NCI-H748 treated with DMSO at 0.1 percent for 48 hours (cell line): ENCODE results near the gene CWC25.
"Not testable (repeated sequence)": the region's sequence is repeated elsewhere in the genome, so short reads cannot be mapped to it uniquely, and the experiment has no call there.

ENCODE experiments used
- DNase-seq: peaks from one replicate; lab custom pipeline; 2025; lab: John Stamatoyannopoulos, UW

Gene CWC25

GRCh38 chr17:38852771-38853291, 27.7 kb upstream of the CWC25 start:
- DNase-seq, result no peak

GRCh38 chr17:38851434-38851833, 26.3 kb upstream of the CWC25 start:
- DNase-seq, result no peak

GRCh38 chr17:38850374-38850773, 25.3 kb upstream of the CWC25 start:
- DNase-seq, result no peak

- DNase-seq, result no peak
Measured at GRCh38 chr17:38848939-38849605, 24.0 kb upstream of the CWC25 start.

GRCh38 chr17:38848557-38848891, 23.4 kb upstream of the CWC25 start:
- DNase-seq, result no peak

- DNase-seq, result peak; percentile 7
Measured at GRCh38 chr17:38844261-38844757, 19.2 kb upstream of the CWC25 start.

- no peak for DNase-seq
Measured at GRCh38 chr17:38825762-38826247, 684 bp upstream of the CWC25 start.

GRCh38 chr17:38815576-38816193, 9.4 kb downstream of the CWC25 start:
- no peak for DNase-seq

- DNase-seq, result no peak
Measured at GRCh38 chr17:38809828-38810227, 15.3 kb downstream of the CWC25 start.

- no peak for DNase-seq
Measured at GRCh38 chr17:38800237-38800760, 24.8 kb downstream of the CWC25 start.

- DNase-seq, result peak; percentile 92
Measured at GRCh38 chr17:38799501-38800236, 25.5 kb downstream of the CWC25 start, which contains the start of gene PIP4K2B. Gene PIP4K2B (minus strand): TSS chr17:38799556. CDS start chr17:38799424, 132 bp downstream.

- DNase-seq, result peak; percentile 35
Measured at GRCh38 chr17:38798614-38799500, 26.3 kb downstream of the CWC25 start.

GRCh38 chr17:38797828-38798227, 27.3 kb downstream of the CWC25 start:
- no peak for DNase-seq

GRCh38 chr17:38797158-38797490, 28.0 kb downstream of the CWC25 start:
- no peak for DNase-seq

GRCh38 chr17:38796451-38797157, 28.5 kb downstream of the CWC25 start:
- DNase-seq, result no peak

GRCh38 chr17:38794221-38794620, 30.9 kb downstream of the CWC25 start:
- no peak for DNase-seq

- no peak for DNase-seq
Measured at GRCh38 chr17:38791162-38791561, 34.0 kb downstream of the CWC25 start.

- not testable (repeated sequence) for DNase-seq
Measured at GRCh38 chr17:38790148-38790707, 34.9 kb downstream of the CWC25 start.

- DNase-seq, result no peak
Measured at GRCh38 chr17:38789185-38789584, 35.9 kb downstream of the CWC25 start.

GRCh38 chr17:38787999-38788398, 37.1 kb downstream of the CWC25 start:
- DNase-seq, result not testable (repeated sequence)
